GM20000 (cell line): Measurements from ENCODE around the gene MAPKAPK2.

Experiments used
- DNase-seq: peaks from one replicate; pipeline ENCODE4 v3.0.0; 2012; ENCODE audit warnings: low spot score
- CTCF ChIP-seq: IDR thresholded peaks from 2 replicates; pipeline ENCODE4 v1.5.1; 2012; ENCODE audit warnings: mild to moderate bottlenecking, control low read depth; ENCODE audit errors: extremely low read depth, missing control alignments

Gene MAPKAPK2

GRCh38 chr1:206779638-206780037 lies 94.9 kb downstream of the MAPKAPK2 start:
- no peak for DNase-seq
- TF ChIP-seq CTCF = no peak

GRCh38 chr1:206782448-206782847 lies 97.7 kb downstream of the MAPKAPK2 start:
- peak; percentile 38 for DNase-seq
- TF ChIP-seq CTCF = no peak

GRCh38 chr1:206783506-206783905 lies 98.8 kb downstream of the MAPKAPK2 start:
- DNase-seq = no peak
- no peak for TF ChIP-seq CTCF
